Thyroid gland (tissue), 4 donors: Measurements from ENCODE around the gene DNAJB2.

ENCODE experiments used
- POLR2A ChIP-seq, 2 donors: fragments of 450-650 bp; IDR thresholded peaks; one replicate each; pipeline ENCODE4 v1.6.1; 2017; ENCODE audit warnings: antibody characterized with exemption in 2 of 2, mild to moderate bottlenecking in 2 of 2, moderate library complexity in 1 of 2
- TF ChIP-seq, protein P1 (sequence below), 6 experiments: fragments of 200-600 bp in 3 of 6; fragments of 450-650 bp in 3 of 6; sonication (generic) in 3 of 6; IDR thresholded peaks; one replicate each; pipeline ENCODE4 v1.5.1; 2016 to 2019; ENCODE audit warnings: antibody characterized with exemption in 6 of 6, mild to moderate bottlenecking in 2 of 6, inconsistent platforms in 1 of 6, moderate library complexity in 1 of 6

DNA sequence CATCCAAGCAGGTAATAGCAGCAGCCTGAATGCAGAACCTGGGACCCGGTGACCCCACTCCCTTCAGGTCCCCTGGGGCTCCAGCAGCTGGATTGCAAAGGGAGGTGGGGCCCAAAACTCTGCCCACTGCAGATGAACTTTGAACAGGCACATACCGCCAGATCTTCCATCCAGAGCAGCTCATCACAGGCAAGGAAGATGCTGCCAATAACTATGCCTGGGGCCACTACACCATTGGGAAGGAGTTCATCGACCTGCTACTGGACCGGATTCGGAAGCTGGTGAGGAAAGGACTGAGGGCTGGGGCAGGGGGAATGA is 9.2 kb upstream of the DNAJB2 start:
- TF ChIP-seq, protein P1, sequence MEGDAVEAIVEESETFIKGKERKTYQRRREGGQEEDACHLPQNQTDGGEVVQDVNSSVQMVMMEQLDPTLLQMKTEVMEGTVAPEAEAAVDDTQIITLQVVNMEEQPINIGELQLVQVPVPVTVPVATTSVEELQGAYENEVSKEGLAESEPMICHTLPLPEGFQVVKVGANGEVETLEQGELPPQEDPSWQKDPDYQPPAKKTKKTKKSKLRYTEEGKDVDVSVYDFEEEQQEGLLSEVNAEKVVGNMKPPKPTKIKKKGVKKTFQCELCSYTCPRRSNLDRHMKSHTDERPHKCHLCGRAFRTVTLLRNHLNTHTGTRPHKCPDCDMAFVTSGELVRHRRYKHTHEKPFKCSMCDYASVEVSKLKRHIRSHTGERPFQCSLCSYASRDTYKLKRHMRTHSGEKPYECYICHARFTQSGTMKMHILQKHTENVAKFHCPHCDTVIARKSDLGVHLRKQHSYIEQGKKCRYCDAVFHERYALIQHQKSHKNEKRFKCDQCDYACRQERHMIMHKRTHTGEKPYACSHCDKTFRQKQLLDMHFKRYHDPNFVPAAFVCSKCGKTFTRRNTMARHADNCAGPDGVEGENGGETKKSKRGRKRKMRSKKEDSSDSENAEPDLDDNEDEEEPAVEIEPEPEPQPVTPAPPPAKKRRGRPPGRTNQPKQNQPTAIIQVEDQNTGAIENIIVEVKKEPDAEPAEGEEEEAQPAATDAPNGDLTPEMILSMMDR (IDR thresholded peaks at IDR 0.05), result no peak
- TF ChIP-seq POLR2A (IDR thresholded peaks at IDR 0.05), result no peak
